GM12872 (cell line): ENCODE data around the gene PRR7.

Experiments
- TF ChIP-seq, protein P1 (sequence below): IDR thresholded peaks from 3 replicates; pipeline ENCODE4 v1.5.1; 2011; ENCODE audit warnings: low read depth, mild to moderate bottlenecking, low read length, moderate library complexity; ENCODE audit not compliant: insufficient read depth

The PRR7 gene

DNA sequence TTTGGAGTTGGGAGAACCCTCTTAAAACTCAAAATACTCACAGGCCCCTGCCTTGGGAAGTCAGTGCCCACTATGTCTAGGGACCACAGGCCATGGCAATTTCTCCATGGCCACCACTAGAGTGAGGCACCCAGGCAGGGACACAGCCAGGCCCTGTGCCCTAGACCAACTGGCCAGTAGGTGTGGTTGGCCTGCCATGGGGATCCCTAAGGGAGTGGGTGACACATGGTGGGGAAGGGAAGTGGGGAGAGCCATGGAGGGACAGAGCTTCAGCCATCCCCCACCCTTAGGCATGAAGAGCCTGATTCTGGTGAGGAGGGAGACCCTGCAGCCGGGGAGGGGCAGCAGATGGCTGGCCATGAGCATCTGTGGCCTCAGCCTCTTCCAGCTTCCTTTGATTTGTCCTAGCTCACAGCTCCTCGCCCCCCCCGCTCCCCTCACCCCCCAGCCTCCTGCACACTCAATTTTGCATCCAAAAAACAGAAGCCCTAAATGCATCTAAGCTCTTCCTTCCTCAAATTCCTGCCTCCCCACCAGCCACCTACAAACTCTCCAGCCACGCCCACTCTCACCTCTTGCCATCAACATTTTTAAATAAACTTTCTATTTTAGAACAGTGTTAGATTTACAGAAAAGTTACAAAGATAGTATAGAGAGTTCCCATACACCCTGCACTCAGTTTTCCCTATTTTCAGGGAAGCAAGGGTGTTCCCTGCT is 28.4 kb downstream of the PRR7 start:
- TF ChIP-seq, protein P1, sequence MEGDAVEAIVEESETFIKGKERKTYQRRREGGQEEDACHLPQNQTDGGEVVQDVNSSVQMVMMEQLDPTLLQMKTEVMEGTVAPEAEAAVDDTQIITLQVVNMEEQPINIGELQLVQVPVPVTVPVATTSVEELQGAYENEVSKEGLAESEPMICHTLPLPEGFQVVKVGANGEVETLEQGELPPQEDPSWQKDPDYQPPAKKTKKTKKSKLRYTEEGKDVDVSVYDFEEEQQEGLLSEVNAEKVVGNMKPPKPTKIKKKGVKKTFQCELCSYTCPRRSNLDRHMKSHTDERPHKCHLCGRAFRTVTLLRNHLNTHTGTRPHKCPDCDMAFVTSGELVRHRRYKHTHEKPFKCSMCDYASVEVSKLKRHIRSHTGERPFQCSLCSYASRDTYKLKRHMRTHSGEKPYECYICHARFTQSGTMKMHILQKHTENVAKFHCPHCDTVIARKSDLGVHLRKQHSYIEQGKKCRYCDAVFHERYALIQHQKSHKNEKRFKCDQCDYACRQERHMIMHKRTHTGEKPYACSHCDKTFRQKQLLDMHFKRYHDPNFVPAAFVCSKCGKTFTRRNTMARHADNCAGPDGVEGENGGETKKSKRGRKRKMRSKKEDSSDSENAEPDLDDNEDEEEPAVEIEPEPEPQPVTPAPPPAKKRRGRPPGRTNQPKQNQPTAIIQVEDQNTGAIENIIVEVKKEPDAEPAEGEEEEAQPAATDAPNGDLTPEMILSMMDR = no peak

DNA sequence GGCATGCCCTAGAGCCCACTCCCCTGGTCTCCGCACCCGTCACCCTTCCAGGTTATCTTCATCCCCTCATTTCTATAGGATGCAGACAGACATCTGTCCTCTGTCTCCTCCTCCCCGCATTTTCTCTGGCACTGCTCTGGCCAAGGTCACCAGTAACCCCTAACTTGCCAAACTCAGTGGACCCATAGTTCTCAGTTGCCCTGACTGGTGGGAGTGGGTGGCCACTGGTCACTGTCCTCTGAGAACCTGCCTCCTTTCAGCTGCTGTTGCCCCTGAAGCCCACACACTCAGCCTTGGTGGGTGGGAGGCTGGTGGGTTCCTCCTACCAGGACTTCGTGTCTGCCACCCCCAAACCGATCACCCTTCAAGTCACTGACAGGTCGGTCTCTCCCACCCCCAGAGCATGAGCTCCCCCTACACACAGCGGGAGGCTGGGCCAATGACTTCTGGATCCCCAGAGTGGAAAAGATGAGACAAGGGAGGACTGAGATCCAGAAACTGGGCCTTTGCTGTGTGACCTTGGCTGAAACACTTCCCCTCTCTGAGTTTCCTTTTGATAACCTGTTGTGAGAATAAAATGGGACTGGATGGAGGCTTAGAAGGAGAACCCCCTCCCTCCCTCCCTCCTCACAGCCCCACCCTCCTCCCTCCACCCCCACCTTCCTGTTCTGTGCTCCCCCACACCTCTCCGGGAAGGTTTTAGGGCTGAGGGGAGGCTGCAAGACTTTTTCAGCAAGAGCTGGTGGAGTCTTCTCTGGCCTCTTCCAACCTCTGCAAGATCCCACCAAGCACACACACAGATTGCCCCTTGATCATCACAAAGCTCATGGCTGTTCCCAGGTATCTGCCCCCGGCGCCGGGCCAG is 29.2 kb downstream of the PRR7 start:
- TF ChIP-seq, protein P1 = no peak

DNA sequence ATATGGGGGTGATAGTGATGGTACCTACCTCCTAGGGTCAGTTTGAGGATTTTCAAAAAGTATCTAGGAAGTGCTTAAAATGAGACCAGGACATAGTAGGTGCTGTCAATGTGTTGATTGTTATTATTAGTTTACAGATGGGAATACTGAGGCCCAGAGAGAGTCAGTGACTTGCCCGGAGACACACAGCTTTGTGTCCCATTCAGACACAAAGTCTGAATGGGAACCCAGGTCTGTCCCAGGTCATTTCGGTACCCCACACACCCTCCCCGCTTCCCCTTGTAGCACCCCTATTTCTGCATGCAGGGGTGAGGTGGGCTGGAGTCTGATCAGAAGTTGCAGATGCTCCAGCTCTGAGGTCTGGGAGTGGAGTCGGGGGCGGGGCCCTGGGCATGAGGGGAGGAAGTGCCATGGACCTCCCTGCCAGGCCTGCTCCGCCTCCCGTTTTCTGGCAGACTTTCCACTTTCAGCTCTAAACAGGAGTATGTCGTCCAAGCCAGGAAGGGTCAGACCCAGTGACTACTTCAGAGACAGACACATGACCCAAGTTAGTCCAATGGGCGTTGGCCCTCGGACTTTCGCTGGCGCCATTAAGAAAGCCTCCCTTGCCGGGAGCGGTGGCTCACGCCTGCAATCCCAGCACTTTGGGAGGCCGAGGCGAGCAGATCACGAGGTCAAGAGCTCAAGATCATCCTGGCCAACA is 30.1 kb downstream of the PRR7 start:
- TF ChIP-seq, protein P1 = no peak

DNA sequence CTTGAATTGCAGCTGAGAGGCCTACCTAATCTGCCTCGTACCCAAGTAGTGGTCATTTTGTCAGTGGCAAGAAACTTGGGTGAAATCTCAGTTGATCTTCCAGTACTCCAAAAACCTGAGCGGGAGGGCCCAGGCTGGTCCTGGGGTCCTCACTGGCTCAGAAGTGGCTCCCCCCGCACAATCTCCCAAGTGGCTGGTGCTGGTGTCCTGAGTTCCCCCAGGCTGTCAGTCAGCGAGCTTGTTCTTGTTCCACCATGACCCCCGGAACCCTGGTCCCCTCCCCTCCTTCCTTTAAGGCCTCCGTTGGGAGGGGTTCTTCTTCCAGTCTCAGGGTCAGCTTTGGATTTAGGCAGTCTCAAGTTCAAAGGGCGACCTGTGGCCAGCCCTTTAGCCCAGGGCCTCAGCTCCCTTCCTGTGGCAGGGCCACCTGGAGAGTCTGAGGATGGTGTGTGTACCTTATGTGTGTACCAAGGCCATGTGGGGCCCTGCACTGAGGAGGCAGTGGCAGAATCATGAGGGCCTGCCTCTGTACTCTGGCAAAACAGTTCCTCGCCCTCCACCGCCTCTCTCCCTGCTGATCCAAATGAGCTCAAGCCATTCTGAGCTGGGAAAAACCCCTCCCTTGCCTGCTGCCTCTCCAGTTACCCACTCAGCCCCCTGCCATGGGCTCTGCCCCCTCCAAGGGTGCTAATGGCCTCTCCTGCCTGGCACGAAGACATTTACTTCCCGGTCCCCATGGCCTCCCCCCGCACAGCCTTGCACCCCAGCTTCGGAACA is 31.3 kb downstream of the PRR7 start:
- TF ChIP-seq, protein P1 = no peak

DNA sequence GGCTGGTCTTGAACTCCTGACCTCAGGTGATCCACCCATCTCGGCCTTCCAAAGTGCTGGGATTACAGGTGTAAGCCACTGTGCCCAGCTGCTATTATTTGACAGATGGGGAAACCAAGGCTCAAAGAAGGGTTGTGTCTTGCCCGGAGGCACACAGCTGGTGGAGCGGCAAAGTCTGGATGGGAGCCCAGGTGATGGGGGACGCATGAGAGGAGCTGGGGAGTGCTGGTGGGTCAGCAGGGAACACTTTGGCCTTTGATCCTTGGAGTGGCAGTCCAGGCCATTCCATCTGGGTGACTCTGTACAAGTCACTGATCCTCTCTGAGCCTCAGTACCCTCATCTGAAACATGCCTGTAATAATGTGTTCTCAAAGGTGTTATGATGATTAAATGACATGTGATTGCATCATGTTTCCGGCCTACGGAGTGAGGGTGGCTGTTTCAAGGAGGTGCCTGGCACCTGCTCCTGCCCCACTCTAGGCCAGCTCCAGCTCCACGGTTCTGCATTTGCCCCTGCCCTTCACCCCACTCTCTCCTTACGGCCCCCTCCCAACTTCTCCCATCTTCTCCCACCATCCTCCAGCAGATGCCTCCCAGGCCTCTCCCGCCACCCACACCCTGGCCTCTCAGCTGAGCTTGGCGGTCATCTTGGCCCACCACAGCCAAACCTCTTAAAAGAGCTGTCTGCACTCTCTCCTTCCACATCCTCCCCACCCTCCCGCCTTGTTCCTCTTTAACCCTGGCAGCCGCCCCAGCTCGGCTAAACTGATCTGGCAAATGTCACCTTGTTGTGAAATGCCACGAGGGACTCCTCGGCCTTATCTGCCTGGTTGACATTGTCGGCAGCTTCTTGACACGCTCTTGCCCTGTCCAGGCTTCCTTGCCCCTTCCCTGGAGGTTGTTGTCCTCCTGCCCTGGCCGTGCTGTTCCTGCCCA is 32.4 kb downstream of the PRR7 start:
- TF ChIP-seq, protein P1 = no peak

DNA sequence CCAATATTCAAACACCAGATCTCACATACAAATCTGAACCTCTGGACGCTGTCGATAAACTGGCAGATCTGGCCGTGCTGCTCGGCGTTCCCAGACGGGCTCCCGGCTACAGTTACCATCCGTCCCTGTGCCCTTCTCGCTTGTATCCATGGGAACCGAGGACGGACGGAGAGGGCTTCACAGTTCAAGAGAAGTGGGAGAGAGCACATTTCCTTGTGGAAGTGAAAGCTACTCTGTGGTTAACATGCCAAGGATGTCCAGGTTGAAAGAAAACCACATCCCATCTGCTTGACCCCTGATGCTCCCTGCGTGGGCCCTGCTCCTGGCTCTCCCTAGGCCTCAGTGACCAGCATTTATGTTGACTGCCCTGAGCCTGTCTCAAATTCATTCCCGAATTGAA is 33.2 kb downstream of the PRR7 start:
- TF ChIP-seq, protein P1 = no peak
